K562 (cell line): ENCODE measurements around the gene F12. TPM values are rescaled to one million over a fixed set of nuclear protein-coding genes. Genes with fewer than 3 reads are reported as not detected.

Experiments used
- CEBPB ChIP-seq: fragments of 450-650 bp; IDR thresholded peaks from 2 replicates; pipeline ENCODE4 v1.6.1; 2016; ENCODE audit warnings: missing genetic modification characterization, missing compliant biosample characterization
- EP400 ChIP-seq: fragments of 450-650 bp; IDR thresholded peaks from 2 replicates; pipeline ENCODE4 v1.6.1; 2017; ENCODE audit warnings: antibody characterized with exemption, mild to moderate bottlenecking, moderate library complexity
- HMG20B ChIP-seq: fragments of 250-450 bp; sonication (Bioruptor Pico); IDR thresholded peaks from 2 replicates; pipeline ENCODE4 v1.5.0; 2021; ENCODE audit warnings: mild to moderate bottlenecking
- MTA1 ChIP-seq: fragments of 450-650 bp; IDR thresholded peaks from 2 replicates; pipeline ENCODE4 v1.6.1; 2017; ENCODE audit warnings: borderline replicate concordance
- NCOR1 ChIP-seq: fragments of 450-650 bp; IDR thresholded peaks from 2 replicates; pipeline ENCODE4 v1.6.1; 2016; ENCODE audit warnings: mild to moderate bottlenecking, moderate library complexity
- NR1H2 ChIP-seq: sonication (generic); formaldehyde crosslinking; IDR thresholded peaks from 2 replicates; pipeline ENCODE4 v1.4.0; 2020; ENCODE audit warnings: mild to moderate bottlenecking, missing genetic modification reagents
- PHF20 ChIP-seq: fragments of 450-650 bp; IDR thresholded peaks from 2 replicates; pipeline ENCODE4 v1.6.1; 2018; ENCODE audit not compliant: partially characterized antibody
- RFX5 ChIP-seq: IDR thresholded peaks from 2 replicates; pipeline ENCODE4 v1.6.1; 2011; ENCODE audit warnings: low read depth, mild to moderate bottlenecking, improper control_type of control experiment, low read length
- SMC3 ChIP-seq: conservative IDR thresholded peaks from 2 replicates; pipeline ENCODE4 v1.6.1; 2011; ENCODE audit warnings: low read depth, low read length, improper control_type of control experiment; ENCODE audit not compliant: insufficient read depth
- ZEB2 ChIP-seq: fragments of 450-650 bp; IDR thresholded peaks from 2 replicates; pipeline ENCODE4 v1.6.1; 2016
- ZNF124 ChIP-seq: sonication (generic); formaldehyde crosslinking; IDR thresholded peaks from 2 replicates; pipeline ENCODE4 v1.8.1; 2022; ENCODE audit warnings: missing genetic modification reagents
- ZNF263 ChIP-seq: sonication (generic); formaldehyde crosslinking; IDR thresholded peaks from 2 replicates; pipeline ENCODE4 v1.8.0; 2022; ENCODE audit warnings: mild to moderate bottlenecking, missing genetic modification reagents, borderline replicate concordance
- ZNF79 ChIP-seq: fragments of 250-450 bp; sonication (Bioruptor Pico); IDR thresholded peaks from 2 replicates; pipeline ENCODE4 v1.4.0; 2020; ENCODE audit warnings: low read depth, mild to moderate bottlenecking, moderate library complexity
- ZSCAN32 ChIP-seq: fragments of 450-650 bp; formaldehyde crosslinking; IDR thresholded peaks from 2 replicates; pipeline ENCODE4 v1.4.0; 2020; ENCODE audit warnings: mild to moderate bottlenecking, moderate library complexity
- polyA plus RNA-seq, 8 experiments: library from polyadenylated mRNA; depleted of rRNA in 4 of 8; stranded (reverse) in 5 of 8; unstranded in 3 of 8; fragments of >200 nt; fragmentation: Nextera tagmentation in 2 of 8; fragmentation: Illumina TruSeq in 1 of 8; extraction: Ambion mirVana in 2 of 8; extraction: Trizol in 1 of 8; gene quantifications; 2 replicates each; pipeline versions ENCODE4 v1.2.1 to v1.2.3, GENCODE V29; 2011 to 2014; ENCODE audit warnings: inconsistent platforms in 1 of 8, missing spikeins in 1 of 8
- total RNA-seq, 7 experiments: library from RNA; depleted of rRNA in 6 of 7; stranded (reverse); fragments of >200 nt in 6 of 7; fragmentation: Illumina TruSeq in 2 of 7; extraction: Trizol in 2 of 7; gene quantifications; 2 replicates each; pipeline versions ENCODE4 v1.2.1 to v1.2.3, GENCODE V29; 2011 to 2021; ENCODE audit warnings: low replicate concordance in 1 of 7
- TF ChIP-seq, protein P1 (sequence below), 3 experiments: IDR thresholded peaks in 2 of 3; conservative IDR thresholded peaks in 1 of 3; 2 replicates each; pipeline ENCODE4 v1.5.1; 2011 to 2012; ENCODE audit warnings: low read length in 3 of 3, mild to moderate bottlenecking in 3 of 3, control low read depth in 2 of 3, improper control_type of control experiment in 1 of 3, inconsistent platforms in 1 of 3, low read depth in 1 of 3, mixed read lengths in 1 of 3, moderate library complexity in 1 of 3; ENCODE audit not compliant: insufficient read depth in 2 of 3
- TF ChIP-seq, protein P2 (sequence below): fragments of 450-650 bp; formaldehyde crosslinking; IDR thresholded peaks from 2 replicates; pipeline ENCODE4 v1.4.0; 2020; ENCODE audit warnings: mild to moderate bottlenecking, moderate library complexity
- TF ChIP-seq, protein P3 (sequence below): sonication (generic); formaldehyde crosslinking; IDR thresholded peaks from 2 replicates; pipeline ENCODE4 v1.8.1; 2023; ENCODE audit warnings: missing genetic modification reagents, mild to moderate bottlenecking, borderline replicate concordance
- TF ChIP-seq, protein P4 (sequence below), 2 experiments: IDR thresholded peaks; 2 replicates each; pipeline ENCODE4 v1.6.1; 2011; ENCODE audit warnings: borderline replicate concordance in 1 of 2, control low read depth in 1 of 2, low read depth in 1 of 2, low read length in 1 of 2, mild to moderate bottlenecking in 1 of 2, mixed read lengths in 1 of 2, moderate library complexity in 1 of 2; ENCODE audit not compliant: insufficient read depth in 1 of 2, insufficient read length in 1 of 2, poor library complexity in 1 of 2, severe bottlenecking in 1 of 2; ENCODE audit errors: extremely low read depth in 1 of 2

F12 gene
- total and polyA plus RNA-seq, 9 of the 15 experiments (the other 6 are each of a cell fraction or from before 2014, with no cell fraction given), result 0.59 to 18.3 (median 3.6) TPM

DNA sequence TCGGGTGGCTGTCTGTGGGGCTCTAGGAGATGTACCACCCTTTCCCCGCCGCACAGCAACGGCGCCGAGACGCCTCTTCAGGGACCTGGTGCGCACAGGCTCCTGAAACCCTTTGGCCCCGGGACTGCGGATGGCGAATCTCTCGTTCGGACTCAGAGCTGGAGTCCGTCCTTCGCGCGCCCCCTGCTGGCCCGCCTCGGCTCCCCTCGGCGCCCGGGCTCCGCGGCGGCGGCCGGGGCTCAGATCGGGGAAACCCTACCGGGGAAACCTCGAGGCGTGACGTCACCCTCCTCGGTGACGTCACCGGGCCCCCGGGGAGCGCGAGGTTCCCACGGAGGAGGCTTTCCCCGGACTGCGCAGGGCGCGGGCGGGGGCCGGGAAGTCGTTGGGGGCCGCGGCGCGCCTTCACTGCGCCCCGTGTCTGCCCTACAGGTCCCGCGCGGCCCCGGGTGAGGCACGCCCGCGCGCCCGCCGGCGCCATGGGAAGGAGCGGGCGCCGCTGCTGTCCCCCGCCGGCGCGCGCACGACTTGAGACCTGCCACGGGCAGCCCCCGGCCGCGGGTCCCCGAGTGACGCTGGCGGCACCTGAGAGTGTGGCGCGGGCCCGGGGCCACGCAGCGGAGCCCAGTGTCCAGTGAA lies 45.2 kb upstream of the F12 start (continued):
- TF ChIP-seq, protein P1, sequence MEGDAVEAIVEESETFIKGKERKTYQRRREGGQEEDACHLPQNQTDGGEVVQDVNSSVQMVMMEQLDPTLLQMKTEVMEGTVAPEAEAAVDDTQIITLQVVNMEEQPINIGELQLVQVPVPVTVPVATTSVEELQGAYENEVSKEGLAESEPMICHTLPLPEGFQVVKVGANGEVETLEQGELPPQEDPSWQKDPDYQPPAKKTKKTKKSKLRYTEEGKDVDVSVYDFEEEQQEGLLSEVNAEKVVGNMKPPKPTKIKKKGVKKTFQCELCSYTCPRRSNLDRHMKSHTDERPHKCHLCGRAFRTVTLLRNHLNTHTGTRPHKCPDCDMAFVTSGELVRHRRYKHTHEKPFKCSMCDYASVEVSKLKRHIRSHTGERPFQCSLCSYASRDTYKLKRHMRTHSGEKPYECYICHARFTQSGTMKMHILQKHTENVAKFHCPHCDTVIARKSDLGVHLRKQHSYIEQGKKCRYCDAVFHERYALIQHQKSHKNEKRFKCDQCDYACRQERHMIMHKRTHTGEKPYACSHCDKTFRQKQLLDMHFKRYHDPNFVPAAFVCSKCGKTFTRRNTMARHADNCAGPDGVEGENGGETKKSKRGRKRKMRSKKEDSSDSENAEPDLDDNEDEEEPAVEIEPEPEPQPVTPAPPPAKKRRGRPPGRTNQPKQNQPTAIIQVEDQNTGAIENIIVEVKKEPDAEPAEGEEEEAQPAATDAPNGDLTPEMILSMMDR (IDR thresholded peaks at IDR 0.05 in 2 of 3, conservative IDR thresholded peaks at IDR 0.05 in 1 of 3; ENCODE audit: insufficient read depth in 2 of 3, low read depth in 1 of 3, low read length in 3 of 3), result peak; percentile 90 to 98 (median 96)
- no peak for TF ChIP-seq ZSCAN32 (CRISPR knock-in tag)
- no peak for TF ChIP-seq ZNF124 (CRISPR knock-in tag)
- peak; percentile 47; the same call in 1 of the 2 replicates for TF ChIP-seq EP400
- TF ChIP-seq, protein P2, sequence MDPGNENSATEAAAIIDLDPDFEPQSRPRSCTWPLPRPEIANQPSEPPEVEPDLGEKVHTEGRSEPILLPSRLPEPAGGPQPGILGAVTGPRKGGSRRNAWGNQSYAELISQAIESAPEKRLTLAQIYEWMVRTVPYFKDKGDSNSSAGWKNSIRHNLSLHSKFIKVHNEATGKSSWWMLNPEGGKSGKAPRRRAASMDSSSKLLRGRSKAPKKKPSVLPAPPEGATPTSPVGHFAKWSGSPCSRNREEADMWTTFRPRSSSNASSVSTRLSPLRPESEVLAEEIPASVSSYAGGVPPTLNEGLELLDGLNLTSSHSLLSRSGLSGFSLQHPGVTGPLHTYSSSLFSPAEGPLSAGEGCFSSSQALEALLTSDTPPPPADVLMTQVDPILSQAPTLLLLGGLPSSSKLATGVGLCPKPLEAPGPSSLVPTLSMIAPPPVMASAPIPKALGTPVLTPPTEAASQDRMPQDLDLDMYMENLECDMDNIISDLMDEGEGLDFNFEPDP (CRISPR knock-in tag), result no peak
- peak; percentile 54; the same call in 1 of the 2 replicates for TF ChIP-seq ZNF263
- no peak for TF ChIP-seq ZNF79
- TF ChIP-seq CEBPB (tag), result no peak
- TF ChIP-seq HMG20B (CRISPR knock-in tag), result no peak
- TF ChIP-seq SMC3, result peak; percentile 90
- peak; percentile 71 for TF ChIP-seq NCOR1
- TF ChIP-seq, protein P3, sequence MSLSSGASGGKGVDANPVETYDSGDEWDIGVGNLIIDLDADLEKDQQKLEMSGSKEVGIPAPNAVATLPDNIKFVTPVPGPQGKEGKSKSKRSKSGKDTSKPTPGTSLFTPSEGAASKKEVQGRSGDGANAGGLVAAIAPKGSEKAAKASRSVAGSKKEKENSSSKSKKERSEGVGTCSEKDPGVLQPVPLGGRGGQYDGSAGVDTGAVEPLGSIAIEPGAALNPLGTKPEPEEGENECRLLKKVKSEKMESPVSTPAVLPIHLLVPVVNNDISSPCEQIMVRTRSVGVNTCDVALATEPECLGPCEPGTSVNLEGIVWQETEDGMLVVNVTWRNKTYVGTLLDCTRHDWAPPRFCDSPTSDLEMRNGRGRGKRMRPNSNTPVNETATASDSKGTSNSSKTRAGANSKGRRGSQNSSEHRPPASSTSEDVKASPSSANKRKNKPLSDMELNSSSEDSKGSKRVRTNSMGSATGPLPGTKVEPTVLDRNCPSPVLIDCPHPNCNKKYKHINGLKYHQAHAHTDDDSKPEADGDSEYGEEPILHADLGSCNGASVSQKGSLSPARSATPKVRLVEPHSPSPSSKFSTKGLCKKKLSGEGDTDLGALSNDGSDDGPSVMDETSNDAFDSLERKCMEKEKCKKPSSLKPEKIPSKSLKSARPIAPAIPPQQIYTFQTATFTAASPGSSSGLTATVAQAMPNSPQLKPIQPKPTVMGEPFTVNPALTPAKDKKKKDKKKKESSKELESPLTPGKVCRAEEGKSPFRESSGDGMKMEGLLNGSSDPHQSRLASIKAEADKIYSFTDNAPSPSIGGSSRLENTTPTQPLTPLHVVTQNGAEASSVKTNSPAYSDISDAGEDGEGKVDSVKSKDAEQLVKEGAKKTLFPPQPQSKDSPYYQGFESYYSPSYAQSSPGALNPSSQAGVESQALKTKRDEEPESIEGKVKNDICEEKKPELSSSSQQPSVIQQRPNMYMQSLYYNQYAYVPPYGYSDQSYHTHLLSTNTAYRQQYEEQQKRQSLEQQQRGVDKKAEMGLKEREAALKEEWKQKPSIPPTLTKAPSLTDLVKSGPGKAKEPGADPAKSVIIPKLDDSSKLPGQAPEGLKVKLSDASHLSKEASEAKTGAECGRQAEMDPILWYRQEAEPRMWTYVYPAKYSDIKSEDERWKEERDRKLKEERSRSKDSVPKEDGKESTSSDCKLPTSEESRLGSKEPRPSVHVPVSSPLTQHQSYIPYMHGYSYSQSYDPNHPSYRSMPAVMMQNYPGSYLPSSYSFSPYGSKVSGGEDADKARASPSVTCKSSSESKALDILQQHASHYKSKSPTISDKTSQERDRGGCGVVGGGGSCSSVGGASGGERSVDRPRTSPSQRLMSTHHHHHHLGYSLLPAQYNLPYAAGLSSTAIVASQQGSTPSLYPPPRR (CRISPR knock-in tag), result no peak
- no peak for TF ChIP-seq NR1H2
- TF ChIP-seq PHF20, result peak; percentile 25
- TF ChIP-seq RFX5, result peak; percentile 56; the same call in 1 of the 2 replicates
- peak; percentile 41; the same call in 1 of the 2 replicates for TF ChIP-seq ZEB2
- TF ChIP-seq, protein P4, sequence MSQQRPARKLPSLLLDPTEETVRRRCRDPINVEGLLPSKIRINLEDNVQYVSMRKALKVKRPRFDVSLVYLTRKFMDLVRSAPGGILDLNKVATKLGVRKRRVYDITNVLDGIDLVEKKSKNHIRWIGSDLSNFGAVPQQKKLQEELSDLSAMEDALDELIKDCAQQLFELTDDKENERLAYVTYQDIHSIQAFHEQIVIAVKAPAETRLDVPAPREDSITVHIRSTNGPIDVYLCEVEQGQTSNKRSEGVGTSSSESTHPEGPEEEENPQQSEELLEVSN (IDR thresholded peaks at IDR 0.05; ENCODE audit: borderline replicate concordance in 1 of 2, extremely low read depth in 1 of 2, insufficient read depth in 1 of 2, insufficient read length in 1 of 2, low read depth in 1 of 2, low read length in 1 of 2, poor library complexity in 1 of 2, severe bottlenecking in 1 of 2), result no peak
- no peak for TF ChIP-seq MTA1
